GM19328 (cell line): ENCODE data around the gene LONP1.

Source experiments
- ATAC-seq: cut with Tn5 transposase; IDR thresholded peaks from one replicate; pipeline ENCODE4 v1.9.1; 2021; ENCODE audit warnings: mild to moderate bottlenecking, moderate library complexity; ENCODE audit not compliant: unreplicated experiment

The LONP1 gene

GRCh38 chr19:5652261-5652660 lies 67.7 kb downstream of the LONP1 start:
- no peak for ATAC-seq

DNA sequence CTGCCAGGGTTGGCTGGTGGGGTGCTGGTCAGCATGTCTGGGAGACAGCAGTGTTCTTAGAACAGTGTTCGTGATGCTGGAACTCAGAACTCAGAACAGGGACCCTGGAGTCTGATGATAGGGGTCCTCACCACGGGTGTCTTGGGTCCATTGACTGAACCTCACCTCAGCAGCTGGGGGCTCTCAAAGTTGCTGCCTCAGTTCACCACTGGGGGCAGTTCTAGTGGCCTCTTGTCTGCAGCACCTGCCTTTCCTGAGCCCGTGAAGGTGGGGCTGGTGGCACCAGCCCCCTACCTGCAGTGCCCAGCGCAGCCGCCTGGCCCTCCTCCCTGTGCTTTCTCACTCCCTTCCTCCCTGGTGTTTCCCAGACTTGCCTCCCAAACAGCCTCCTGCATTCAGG lies 68.6 kb downstream of the LONP1 start:
- ATAC-seq: no peak

DNA sequence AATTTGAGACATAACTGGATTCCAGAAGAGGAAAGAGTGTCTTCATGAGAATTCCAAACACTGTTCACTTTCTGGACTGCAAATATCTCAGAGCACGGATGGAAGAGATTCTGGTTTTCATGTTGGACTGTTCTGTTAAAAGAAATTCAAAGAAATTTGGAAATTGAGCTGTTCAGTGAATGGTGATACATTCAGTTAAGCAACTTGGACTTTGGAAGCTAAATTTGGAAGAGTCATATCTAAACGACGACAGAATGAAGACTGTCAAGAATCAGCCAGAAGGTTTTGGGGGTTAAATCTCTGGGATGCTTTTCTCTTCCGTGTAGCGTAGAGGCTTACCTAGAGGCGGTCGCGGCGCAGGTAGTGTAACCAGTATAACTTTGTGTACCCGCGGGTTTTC lies 71.5 kb downstream of the LONP1 start:
- ATAC-seq: no peak

DNA sequence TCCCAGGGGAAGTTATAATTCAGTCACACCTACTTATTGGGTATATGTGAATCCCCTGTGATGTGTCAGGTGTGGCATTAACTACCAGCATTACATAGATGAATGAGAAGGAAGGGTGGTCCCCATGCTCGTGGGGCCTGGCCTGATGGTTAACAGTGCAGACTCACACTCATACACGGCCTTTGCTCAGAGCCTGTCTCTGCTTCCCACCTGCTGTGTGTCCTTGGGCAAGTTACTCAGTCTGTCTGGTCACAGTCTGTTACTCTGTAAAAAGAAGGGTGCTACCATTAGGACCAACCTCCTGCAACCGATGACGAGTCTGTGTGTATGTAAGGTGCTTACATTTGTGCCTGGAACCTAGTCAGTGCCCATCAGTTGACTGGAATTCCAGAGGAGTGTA lies 73.2 kb downstream of the LONP1 start:
- ATAC-seq: no peak

DNA sequence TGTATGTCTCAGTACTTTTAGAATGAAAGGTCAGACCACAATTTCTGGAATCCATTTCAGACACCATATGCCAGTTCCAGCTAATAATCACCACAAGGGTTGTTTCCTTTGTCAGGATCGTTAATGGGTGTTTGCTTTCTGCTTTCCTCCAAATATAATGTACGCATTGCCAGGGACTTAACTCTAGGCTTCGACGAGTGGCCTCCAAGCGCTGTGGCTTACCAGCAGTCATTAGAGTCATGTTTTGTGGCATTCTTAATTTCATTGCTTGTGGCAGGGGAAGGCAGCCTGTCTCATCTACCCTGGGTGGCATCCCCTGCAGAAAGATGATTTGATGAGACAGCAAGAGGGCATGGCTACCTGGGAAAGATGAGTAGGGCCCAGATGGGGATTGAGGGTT lies 74.5 kb downstream of the LONP1 start:
- ATAC-seq: no peak

GRCh38 chr19:5644037-5644436 lies 75.9 kb downstream of the LONP1 start:
- no peak for ATAC-seq

DNA sequence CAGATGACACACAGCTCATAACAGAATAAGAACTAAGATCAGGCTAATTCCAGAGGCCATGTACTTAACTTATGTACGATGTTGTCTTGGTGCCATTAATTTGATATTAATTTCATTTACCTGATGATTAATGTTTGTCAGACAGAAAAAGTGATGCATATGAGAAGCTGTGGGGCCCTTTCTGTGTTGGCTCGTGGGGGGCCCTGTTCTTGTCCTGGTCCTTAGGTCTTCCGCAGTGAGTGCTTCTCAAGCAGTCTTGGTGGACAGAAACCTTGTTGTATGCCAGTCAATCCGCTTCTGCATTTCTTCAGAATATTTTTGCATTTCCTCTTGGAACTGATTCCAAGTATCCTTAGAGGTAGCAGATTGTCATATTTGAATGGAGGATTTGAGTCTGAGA lies 76.9 kb downstream of the LONP1 start:
- no peak for ATAC-seq

GRCh38 chr19:5642204-5642603 lies 77.7 kb downstream of the LONP1 start:
- ATAC-seq: no peak
